Breast epithelium (tissue), 3 donors: Measurements from ENCODE around the gene CNDP1.

Experiments used
- POLR2A ChIP-seq: fragments of 450-650 bp; IDR thresholded peaks from one replicate; pipeline ENCODE4 v1.6.1; 2016; ENCODE audit warnings: antibody characterized with exemption, mild to moderate bottlenecking, moderate library complexity
- POLR2AphosphoS5 ChIP-seq, 3 donors: sonication (generic); formaldehyde crosslinking; IDR thresholded peaks; one replicate each; pipeline ENCODE4 v1.6.1; 2017; ENCODE audit warnings: antibody characterized with exemption in 3 of 3
- TF ChIP-seq, protein P1 (sequence below), 3 donors: fragments of 450-650 bp; IDR thresholded peaks; one replicate each; pipeline ENCODE4 v1.5.1; 2016 to 2017; ENCODE audit warnings: antibody characterized with exemption in 3 of 3, mild to moderate bottlenecking in 3 of 3, moderate library complexity in 3 of 3

DNA sequence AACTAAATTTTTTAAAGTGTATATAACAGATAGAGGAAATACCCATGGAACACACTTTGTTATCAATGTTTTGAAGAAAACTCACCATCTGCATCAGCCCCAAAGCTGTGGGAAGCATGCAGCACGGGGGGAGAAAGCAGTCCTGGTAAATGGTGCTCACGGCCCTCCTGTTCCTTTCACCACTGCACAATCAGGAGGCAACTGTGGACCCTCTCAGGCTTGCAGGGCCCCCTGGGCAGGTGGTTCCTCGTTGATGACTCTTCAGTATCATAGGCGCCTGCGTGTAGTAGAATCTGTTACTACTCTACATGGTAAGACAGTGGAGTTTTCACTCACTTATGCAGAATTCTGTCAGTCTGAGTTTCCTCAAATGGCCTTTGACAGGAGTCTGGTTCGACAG lies 4.9 kb upstream of the CNDP1 start:
- TF ChIP-seq, protein P1, sequence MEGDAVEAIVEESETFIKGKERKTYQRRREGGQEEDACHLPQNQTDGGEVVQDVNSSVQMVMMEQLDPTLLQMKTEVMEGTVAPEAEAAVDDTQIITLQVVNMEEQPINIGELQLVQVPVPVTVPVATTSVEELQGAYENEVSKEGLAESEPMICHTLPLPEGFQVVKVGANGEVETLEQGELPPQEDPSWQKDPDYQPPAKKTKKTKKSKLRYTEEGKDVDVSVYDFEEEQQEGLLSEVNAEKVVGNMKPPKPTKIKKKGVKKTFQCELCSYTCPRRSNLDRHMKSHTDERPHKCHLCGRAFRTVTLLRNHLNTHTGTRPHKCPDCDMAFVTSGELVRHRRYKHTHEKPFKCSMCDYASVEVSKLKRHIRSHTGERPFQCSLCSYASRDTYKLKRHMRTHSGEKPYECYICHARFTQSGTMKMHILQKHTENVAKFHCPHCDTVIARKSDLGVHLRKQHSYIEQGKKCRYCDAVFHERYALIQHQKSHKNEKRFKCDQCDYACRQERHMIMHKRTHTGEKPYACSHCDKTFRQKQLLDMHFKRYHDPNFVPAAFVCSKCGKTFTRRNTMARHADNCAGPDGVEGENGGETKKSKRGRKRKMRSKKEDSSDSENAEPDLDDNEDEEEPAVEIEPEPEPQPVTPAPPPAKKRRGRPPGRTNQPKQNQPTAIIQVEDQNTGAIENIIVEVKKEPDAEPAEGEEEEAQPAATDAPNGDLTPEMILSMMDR (IDR thresholded peaks at IDR 0.05), result no peak
- no peak for TF ChIP-seq POLR2A
- no peak for TF ChIP-seq POLR2AphosphoS5 (IDR thresholded peaks at IDR 0.05)
